ENCODE results near the gene GYS1. TPM values are rescaled to one million over a fixed set of nuclear protein-coding genes. Genes with fewer than 3 reads are reported as not detected.
"Not testable (repeated sequence)": the region's sequence is repeated elsewhere in the genome, so short reads cannot be mapped to it uniquely, and the experiment has no call there.

The GYS1 gene
- total RNA-seq, 1 donor = 10.0 TPM

DNA sequence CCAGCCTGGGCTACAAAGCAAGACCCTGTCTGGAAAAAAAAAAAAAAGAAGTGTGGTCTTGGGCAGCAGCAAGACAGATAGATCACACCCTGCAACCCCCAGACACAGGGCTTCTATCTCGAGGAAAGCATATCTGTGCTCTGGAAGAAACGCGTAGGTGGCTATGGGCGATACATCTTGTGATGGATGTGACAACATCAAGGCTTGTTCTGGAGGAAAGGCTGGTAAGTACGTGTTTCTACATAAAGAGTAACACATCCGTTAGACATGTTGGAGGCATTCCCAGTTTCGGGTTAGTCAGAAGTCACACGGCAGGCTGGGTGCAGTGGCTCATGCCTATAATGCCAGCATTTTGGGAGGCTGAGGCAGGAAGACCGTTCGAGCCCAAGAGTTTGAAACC, 66.2 kb downstream of the GYS1 start:
- Histone ChIP-seq H3K27me3 (ENCODE audit: insufficient read depth, low read length) (no peaks in the 10 kb centered on the region), H3K9me3 (ENCODE audit: low read depth, low read length) (no peaks in the 10 kb centered on the region), H3K4me3 (ENCODE audit: low read length) (no peak overlapping the region), H3K4me1 (ENCODE audit: insufficient read depth, low read length) (no peaks in the 10 kb centered on the region)

GRCh38 chr19:48925890-48926289, 67.2 kb downstream of the GYS1 start:
- not testable (repeated sequence) for H3K4me1 ChIP-seq (ENCODE audit: insufficient read depth, low read length); H3K4me3 ChIP-seq (ENCODE audit: low read length); H3K9me3 ChIP-seq (ENCODE audit: low read depth, low read length); H3K27me3 ChIP-seq (ENCODE audit: insufficient read depth, low read length)

DNA sequence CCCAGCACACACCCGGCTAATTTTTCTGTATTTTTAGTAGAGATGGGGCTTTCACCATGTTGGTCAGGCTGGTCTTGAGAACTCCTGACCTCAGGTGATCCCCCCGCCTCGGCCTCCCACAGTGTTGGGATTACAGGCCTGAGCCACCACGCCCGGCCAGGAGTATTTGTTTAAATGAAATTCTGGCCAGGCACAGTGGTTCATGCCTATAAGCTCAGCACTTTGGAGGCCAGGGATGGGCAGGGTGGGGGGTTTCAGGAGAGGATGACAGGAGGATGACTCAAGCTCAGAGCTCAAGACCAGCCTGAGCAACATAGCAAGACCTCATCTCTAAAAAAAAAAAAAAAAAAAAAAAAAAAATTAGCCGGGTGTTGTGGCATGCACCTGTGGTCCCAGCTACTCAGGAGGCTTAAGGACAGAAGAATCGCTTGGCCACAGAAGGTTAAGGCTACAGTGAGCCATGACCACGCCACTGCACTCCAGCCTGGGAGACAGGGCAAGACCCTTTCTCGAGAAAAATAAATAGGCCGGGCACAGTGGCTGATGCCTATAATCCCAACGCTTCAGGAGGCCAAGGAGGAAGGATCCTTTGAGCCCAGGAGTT, 67.8 kb downstream of the GYS1 start:
- no peak overlapping the region for H3K4me3 ChIP-seq (ENCODE audit: low read length)
- no peaks in the 10 kb centered on the region for H3K27me3 ChIP-seq (ENCODE audit: insufficient read depth, low read length)
- no peaks in the 10 kb centered on the region for H3K4me1 ChIP-seq (ENCODE audit: insufficient read depth, low read length)
- no peaks in the 10 kb centered on the region for H3K9me3 ChIP-seq (ENCODE audit: low read depth, low read length)

- H3K9me3 ChIP-seq (ENCODE audit: low read depth, low read length) = no peaks in the 10 kb centered on the region
- no peaks in the 10 kb centered on the region for H3K4me1 ChIP-seq (ENCODE audit: insufficient read depth, low read length)
- H3K4me3 ChIP-seq (ENCODE audit: low read length) = no peak overlapping the region
- no peaks in the 10 kb centered on the region for H3K27me3 ChIP-seq (ENCODE audit: insufficient read depth, low read length)
Measured at GRCh38 chr19:48922548-48923490, 70.3 kb downstream of the GYS1 start.

DNA sequence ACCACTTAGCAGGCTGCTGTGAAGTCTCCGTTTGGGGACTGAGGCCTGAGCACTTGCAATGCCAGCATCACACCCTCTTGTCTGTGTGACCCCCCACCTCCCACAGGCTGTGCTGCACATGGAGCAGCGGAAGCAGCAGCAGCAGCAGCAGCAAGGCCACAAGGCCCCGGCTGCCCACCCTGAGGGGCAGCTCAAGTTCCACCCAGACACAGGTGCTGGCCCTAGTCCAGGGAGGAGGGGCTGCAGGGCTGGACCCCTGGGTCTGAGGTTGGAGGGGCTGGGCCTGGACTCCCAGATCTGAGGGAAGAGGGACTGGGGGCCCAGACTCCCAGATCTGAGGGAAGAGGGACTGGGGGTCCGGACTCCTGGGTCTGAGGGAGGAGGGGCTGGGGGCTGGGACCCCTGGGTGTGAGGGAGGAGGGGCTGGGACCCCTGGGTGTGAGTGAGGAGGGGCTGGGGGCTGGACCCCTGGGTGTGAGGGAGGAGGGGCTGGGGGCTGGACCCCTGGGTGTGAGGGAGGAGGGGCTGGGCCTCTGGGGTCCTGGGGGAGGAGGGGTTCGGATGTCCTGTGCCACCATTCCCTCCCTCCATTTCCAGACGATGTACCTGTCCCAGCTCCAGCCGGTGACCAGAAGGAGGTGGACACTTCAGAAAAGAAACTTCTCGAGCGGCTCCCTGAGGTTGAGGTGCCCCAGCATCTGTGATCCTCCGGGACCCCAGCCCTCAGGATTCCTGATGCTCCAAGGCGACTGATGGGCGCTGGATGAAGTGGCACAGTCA, 71.2 kb downstream of the GYS1 start:
- Histone ChIP-seq H3K4me1 (ENCODE audit: insufficient read depth, low read length) (no peaks in the 10 kb centered on the region), H3K9me3 (ENCODE audit: low read depth, low read length) (no peaks in the 10 kb centered on the region), H3K27me3 (ENCODE audit: insufficient read depth, low read length) (no peaks in the 10 kb centered on the region), H3K4me3 (ENCODE audit: low read length) (no peak overlapping the region)

GRCh38 chr19:48920949-48921348, 72.2 kb downstream of the GYS1 start:
- H3K4me1 ChIP-seq (ENCODE audit: insufficient read depth, low read length) = no peaks in the 10 kb centered on the region
- no peak overlapping the region for H3K4me3 ChIP-seq (ENCODE audit: low read length)
- H3K9me3 ChIP-seq (ENCODE audit: low read depth, low read length) = no peaks in the 10 kb centered on the region
- no peaks in the 10 kb centered on the region for H3K27me3 ChIP-seq (ENCODE audit: insufficient read depth, low read length)

DNA sequence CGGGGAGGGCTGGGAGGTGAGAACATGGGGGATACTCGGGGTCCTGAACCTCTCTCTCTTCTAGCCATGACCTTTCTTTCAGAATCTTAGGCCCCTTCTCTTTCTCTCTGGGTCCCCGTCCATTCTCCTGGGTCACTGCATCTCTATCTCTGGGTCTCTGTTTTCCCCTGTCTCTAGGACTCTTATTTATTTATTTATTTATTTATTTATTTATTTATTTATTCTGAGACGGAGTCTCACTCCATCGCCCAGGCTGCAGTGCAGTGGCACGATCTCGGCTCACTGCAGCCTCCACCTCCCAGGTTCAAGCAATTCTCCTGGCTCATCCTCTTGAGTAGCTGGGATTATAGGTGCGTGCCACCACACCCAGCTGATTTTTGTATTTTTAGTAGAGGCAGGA, 73.8 kb downstream of the GYS1 start:
- not testable (repeated sequence) for H3K4me3 ChIP-seq (ENCODE audit: low read length); H3K4me1 ChIP-seq (ENCODE audit: insufficient read depth, low read length); H3K9me3 ChIP-seq (ENCODE audit: low read depth, low read length); H3K27me3 ChIP-seq (ENCODE audit: insufficient read depth, low read length)

DNA sequence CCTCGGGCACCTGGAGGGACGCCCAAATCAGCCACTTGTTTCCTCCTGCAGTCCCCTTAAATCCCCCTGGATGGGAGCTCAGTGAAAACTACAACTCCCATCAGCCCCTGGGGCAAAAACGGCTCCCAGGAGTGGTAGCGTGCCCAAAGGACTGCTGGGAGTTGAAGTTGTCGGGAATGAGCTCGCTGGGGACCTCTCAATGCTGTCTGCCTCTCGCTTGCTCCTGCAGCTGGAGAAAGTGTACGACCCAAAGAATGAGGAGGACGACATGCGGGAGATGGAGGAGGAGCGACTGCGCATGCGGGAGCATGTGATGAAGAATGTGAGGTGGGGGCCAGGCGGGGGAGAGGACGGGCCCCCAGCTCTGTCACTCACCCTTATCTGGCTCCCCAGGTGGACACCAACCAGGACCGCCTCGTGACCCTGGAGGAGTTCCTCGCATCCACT, 74.3 kb downstream of the GYS1 start:
- H3K9me3 ChIP-seq (ENCODE audit: low read depth, low read length) = no peaks in the 10 kb centered on the region
- H3K4me1 ChIP-seq (ENCODE audit: insufficient read depth, low read length) = no peaks in the 10 kb centered on the region
- H3K27me3 ChIP-seq (ENCODE audit: insufficient read depth, low read length) = no peaks in the 10 kb centered on the region
- H3K4me3 ChIP-seq (ENCODE audit: low read length) = no peak overlapping the region

Other genes with a start within 250 kb of the GYS1 start
- gene IZUMO1, start 246.4 kb downstream of the GYS1 start, total RNA-seq = not detected
- gene FUT1, start 240.7 kb downstream of the GYS1 start, total RNA-seq = not detected
- gene FGF21, start 237.8 kb downstream of the GYS1 start, total RNA-seq = not detected
- gene BCAT2, start 182.3 kb downstream of the GYS1 start, total RNA-seq = 3.9 TPM
- gene HSD17B14, start 156.8 kb downstream of the GYS1 start, total RNA-seq = 0.42 TPM
- 1.3 TPM for gene PLEKHA4, start 124.7 kb downstream of the GYS1 start, total RNA-seq
- gene PPP1R15A, start 120.9 kb downstream of the GYS1 start, total RNA-seq = 644 TPM
- gene TULP2, start 94.6 kb downstream of the GYS1 start, total RNA-seq = 0.31 TPM
- 166 TPM for gene NUCB1, start 93.0 kb downstream of the GYS1 start, total RNA-seq
- 0.21 TPM for gene DHDH, start 59.6 kb downstream of the GYS1 start, total RNA-seq
- gene BAX, start 38.4 kb downstream of the GYS1 start, total RNA-seq = 26.6 TPM
- 2,689 TPM for gene FTL, start 28.0 kb downstream of the GYS1 start, total RNA-seq
- 19.9 TPM for gene RUVBL2, start 578 bp upstream of the GYS1 start, total RNA-seq
- gene LHB, start 23.8 kb upstream of the GYS1 start, total RNA-seq = not detected
- not detected for gene CGB3, start 31.0 kb upstream of the GYS1 start, total RNA-seq
- not detected for gene CGB2, start 38.6 kb upstream of the GYS1 start, total RNA-seq
- gene CGB1, start 43.6 kb upstream of the GYS1 start, total RNA-seq = not detected
- not detected for gene CGB5, start 50.5 kb upstream of the GYS1 start, total RNA-seq
- gene CGB8, start 55.8 kb upstream of the GYS1 start, total RNA-seq = not detected
- gene CGB7, start 64.4 kb upstream of the GYS1 start, total RNA-seq = not detected
- gene NTF4, start 71.5 kb upstream of the GYS1 start, total RNA-seq = not detected
- under 0.01 TPM for gene KCNA7, start 79.4 kb upstream of the GYS1 start, total RNA-seq
- 136 TPM for gene SNRNP70, start 92.1 kb upstream of the GYS1 start, total RNA-seq
- 2.5 TPM for gene LIN7B, start 121.1 kb upstream of the GYS1 start, total RNA-seq
- 3.5 TPM for gene C19orf73, start 125.8 kb upstream of the GYS1 start, total RNA-seq
- 1.2 TPM for gene PPFIA3, start 126.2 kb upstream of the GYS1 start, total RNA-seq
- gene HRC, start 162.1 kb upstream of the GYS1 start, total RNA-seq = not detected
- 1.5 TPM for gene TRPM4, start 164.5 kb upstream of the GYS1 start, total RNA-seq

Measured in mononuclear cell (primary cell).